ENCODE data around the gene LRR1. TPM values are rescaled to one million over a fixed set of nuclear protein-coding genes. Genes with fewer than 3 reads are reported as not detected.

The LRR1 gene
- total and polyA plus RNA-seq, 11 donors, result 2.1 to 39.6 (median 7.1) TPM

GRCh38 chr14:49550286-49551184 lies 48.2 kb upstream of the LRR1 start:
- H3K27me3 ChIP-seq, result no peaks in the 10 kb centered on the region
- TF ChIP-seq CTCF (IDR thresholded peaks at IDR 0.05) (peak in 6 of 12 donors; percentile 10 to 21 (median 16)), POLR2A (IDR thresholded peaks at IDR 0.05) (no peak)
- H3K4me1 ChIP-seq, result no peaks in the 10 kb centered on the region
- no peak overlapping the region for H3K4me3 ChIP-seq
- DNase-seq (no peak), ATAC-seq (no peak)
- 74 to 81% (median 75%) methylated on average over 5 of the region's 5 CpGs for WGBS, 4 donors
- H3K27ac ChIP-seq, result no peak overlapping the region
- H3K36me3 ChIP-seq, result no peaks in the 10 kb centered on the region
- no peaks in the 10 kb centered on the region for H3K9me3 ChIP-seq
- intact Hi-C loops (cut with DNase I), result no loop called here

- Histone ChIP-seq H3K4me3 (no peak overlapping the region), H3K36me3 (no peaks in the 10 kb centered on the region), H3K27me3 (no peaks in the 10 kb centered on the region), H3K9me3 (no peaks in the 10 kb centered on the region), H3K4me1 (no peaks in the 10 kb centered on the region), H3K27ac (no peak overlapping the region)
- intact Hi-C loops (cut with DNase I), result no loop called here
- ATAC-seq (no peak), DNase-seq (no peak)
- no peak for TF ChIP-seq POLR2A (IDR thresholded peaks at IDR 0.05)
- no peak for TF ChIP-seq CTCF (IDR thresholded peaks at IDR 0.05)
- 73 to 89% (median 84%) methylated on average over 2 of the region's 2 CpGs for WGBS, 4 donors
Observed at GRCh38 chr14:49551569-49551968, 47.2 kb upstream of the LRR1 start.

- ATAC-seq (no peak), DNase-seq (no peak)
- intact Hi-C loops (cut with DNase I), result no loop called here
- Histone ChIP-seq H3K27me3 (no peaks in the 10 kb centered on the region), H3K4me3 (no peak overlapping the region), H3K27ac (no peak overlapping the region), H3K36me3 (no peaks in the 10 kb centered on the region), H3K4me1 (no peaks in the 10 kb centered on the region), H3K9me3 (no peaks in the 10 kb centered on the region)
- no peak for TF ChIP-seq CTCF (IDR thresholded peaks at IDR 0.05)
- TF ChIP-seq POLR2A (IDR thresholded peaks at IDR 0.05), result no peak
Observed at GRCh38 chr14:49553106-49553505, 45.6 kb upstream of the LRR1 start.

- TF ChIP-seq POLR2A (IDR thresholded peaks at IDR 0.05), result no peak
- no peak overlapping the region for H3K27ac ChIP-seq
Observed at GRCh38 chr14:49553892-49554291, 44.8 kb upstream of the LRR1 start.

More at GRCh38 chr14:49553892-49554291, 44.8 kb upstream of the LRR1 start:
- DNase-seq (no peak), ATAC-seq (no peak)
- no peaks in the 10 kb centered on the region for H3K27me3 ChIP-seq
- intact Hi-C loops (cut with DNase I), result no loop called here
- 62 to 64% (median 63%) methylated on average over 3 of the region's 3 CpGs for WGBS, 4 donors
- no peak overlapping the region for H3K4me3 ChIP-seq
- no peaks in the 10 kb centered on the region for H3K36me3 ChIP-seq
- H3K9me3 ChIP-seq, result no peaks in the 10 kb centered on the region
- H3K4me1 ChIP-seq, result no peaks in the 10 kb centered on the region

All from heart left ventricle (tissue), 16 donors.